SK-N-MC (cell line): ENCODE results near the gene MYT1.

Source experiments
- DNase-seq: peaks from one replicate; pipeline ENCODE4 v3.0.0-alpha.2; 2011; ENCODE audit warnings: low read depth, low spot score
- H3K27ac ChIP-seq: fragments of 200-600 bp; sonication (generic); 2 replicates; pipeline ENCODE4 v1.5.1; 2016; ENCODE audit warnings: mixed run types
- H3K36me3 ChIP-seq: fragments of 200-600 bp; sonication (generic); 2 replicates; pipeline ENCODE4 v1.6.1; 2017; ENCODE audit warnings: antibody characterized with exemption, low read length, mixed read lengths; ENCODE audit not compliant: insufficient read depth
- H3K4me3 ChIP-seq: fragments of 200-600 bp; sonication (generic); 2 replicates; pipeline ENCODE4 v1.5.1; 2016
- H3K9ac ChIP-seq: fragments of 200-600 bp; sonication (generic); 2 replicates; pipeline ENCODE4 v1.8.0; 2017; ENCODE audit warnings: mixed run types, mixed read lengths; ENCODE audit not compliant: insufficient read length
- H3K9me3 ChIP-seq: fragments of 200-600 bp; sonication (generic); 2 replicates; pipeline ENCODE4 v1.6.1; 2017; ENCODE audit warnings: low read depth, mild to moderate bottlenecking, antibody characterized with exemption, low read length, moderate library complexity, mixed read lengths
- EZH2 ChIP-seq: fragments of 200-600 bp; sonication (generic); IDR thresholded peaks from one replicate; pipeline ENCODE4 v1.6.1; 2017; ENCODE audit warnings: antibody characterized with exemption
- FOXP2 ChIP-seq: optimal IDR thresholded peaks from 2 replicates; pipeline ENCODE3; 2011; ENCODE audit warnings: mild to moderate bottlenecking, moderate library complexity; ENCODE audit not compliant: insufficient read depth; ENCODE audit errors: extremely low read length, control extremely low read depth
- POLR2AphosphoS5 ChIP-seq: IDR thresholded peaks from 2 replicates; pipeline ENCODE4 v1.6.1; 2012; ENCODE audit warnings: mild to moderate bottlenecking, low read depth, low read length, borderline replicate concordance

MYT1 gene

GRCh38 chr20:64238115-64238825, 74.0 kb downstream of the MYT1 start:
- no peak overlapping the region for H3K4me3 ChIP-seq
- DNase-seq = no peak

GRCh38 chr20:64238851-64239387, 74.7 kb downstream of the MYT1 start:
- Histone ChIP-seq H3K9ac (no peak overlapping the region), H3K4me3 (no peak overlapping the region), H3K27ac (no peak overlapping the region), H3K9me3 (no peaks in the 10 kb centered on the region), H3K36me3 (no peaks in the 10 kb centered on the region)
- no peak for DNase-seq
- TF ChIP-seq FOXP2 = no peak
- TF ChIP-seq POLR2AphosphoS5 = no peak
- no peak for TF ChIP-seq EZH2

More at GRCh38 chr20:64238115-64238825, 74.0 kb downstream of the MYT1 start:
- no peaks in the 10 kb centered on the region for H3K36me3 ChIP-seq
- no peak for TF ChIP-seq POLR2AphosphoS5
- TF ChIP-seq EZH2 = no peak
- TF ChIP-seq FOXP2 = no peak
- H3K9ac ChIP-seq = no peak overlapping the region
- no peak overlapping the region for H3K27ac ChIP-seq
- no peaks in the 10 kb centered on the region for H3K9me3 ChIP-seq

- Histone ChIP-seq H3K4me3 (no peak overlapping the region), H3K27ac (no peak overlapping the region), H3K9ac (no peak overlapping the region), H3K9me3 (no peaks in the 10 kb centered on the region), H3K36me3 (no peaks in the 10 kb centered on the region)
- DNase-seq = no peak
- no peak for TF ChIP-seq EZH2
- TF ChIP-seq POLR2AphosphoS5 = no peak
- no peak for TF ChIP-seq FOXP2
Observed at GRCh38 chr20:64239449-64240242, 75.4 kb downstream of the MYT1 start.

- Histone ChIP-seq H3K4me3 (no peak overlapping the region), H3K9me3 (no peaks in the 10 kb centered on the region), H3K36me3 (no peaks in the 10 kb centered on the region), H3K27ac (no peak overlapping the region), H3K9ac (no peak overlapping the region)
- DNase-seq = no peak
- TF ChIP-seq POLR2AphosphoS5 = no peak
- TF ChIP-seq FOXP2 = no peak
- TF ChIP-seq EZH2 = no peak
Observed at GRCh38 chr20:64240243-64241015, 76.2 kb downstream of the MYT1 start.

- no peak for DNase-seq
- no peaks in the 10 kb centered on the region for H3K36me3 ChIP-seq
- no peak overlapping the region for H3K27ac ChIP-seq
- no peak overlapping the region for H3K4me3 ChIP-seq
- no peak overlapping the region for H3K9ac ChIP-seq
- no peaks in the 10 kb centered on the region for H3K9me3 ChIP-seq
- no peak for TF ChIP-seq EZH2
- no peak for TF ChIP-seq FOXP2
- no peak for TF ChIP-seq POLR2AphosphoS5
Observed at GRCh38 chr20:64241061-64241460, 76.8 kb downstream of the MYT1 start.

- Histone ChIP-seq H3K9ac (no peak overlapping the region), H3K4me3 (no peak overlapping the region), H3K27ac (no peak overlapping the region), H3K9me3 (no peaks in the 10 kb centered on the region), H3K36me3 (no peaks in the 10 kb centered on the region)
- TF ChIP-seq FOXP2 = no peak
- TF ChIP-seq POLR2AphosphoS5 = no peak
- no peak for TF ChIP-seq EZH2
- no peak for DNase-seq
Observed at GRCh38 chr20:64242003-64242796, 77.9 kb downstream of the MYT1 start.

GRCh38 chr20:64242797-64243475, 78.7 kb downstream of the MYT1 start:
- DNase-seq = no peak
- H3K27ac ChIP-seq = no peak overlapping the region
- no peaks in the 10 kb centered on the region for H3K36me3 ChIP-seq
- no peaks in the 10 kb centered on the region for H3K9me3 ChIP-seq
- no peak overlapping the region for H3K9ac ChIP-seq
- TF ChIP-seq POLR2AphosphoS5 (no peak), EZH2 (no peak), FOXP2 (no peak)
- no peak overlapping the region for H3K4me3 ChIP-seq
